DMS 273 treated with DMSO at 0.1 percent for 48 hours (cell line): Measurements from ENCODE around the gene SEC11A.
"Not testable (repeated sequence)": the region's sequence is repeated elsewhere in the genome, so short reads cannot be mapped to it uniquely, and the experiment has no call there.

Source experiments
- DNase-seq: peaks from one replicate; lab custom pipeline; 2025; lab: John Stamatoyannopoulos, UW

The SEC11A gene

GRCh38 chr15:84641871-84642270, 74.1 kb downstream of the SEC11A start:
- not testable (repeated sequence) for DNase-seq

GRCh38 chr15:84638103-84638502, 77.8 kb downstream of the SEC11A start:
- DNase-seq: no peak

- no peak for DNase-seq
Measured at GRCh38 chr15:84634228-84634837, 81.6 kb downstream of the SEC11A start.

- DNase-seq: no peak
Measured at GRCh38 chr15:84633311-84634227, 82.4 kb downstream of the SEC11A start.

GRCh38 chr15:84631706-84632272, 84.2 kb downstream of the SEC11A start:
- no peak for DNase-seq

DNA sequence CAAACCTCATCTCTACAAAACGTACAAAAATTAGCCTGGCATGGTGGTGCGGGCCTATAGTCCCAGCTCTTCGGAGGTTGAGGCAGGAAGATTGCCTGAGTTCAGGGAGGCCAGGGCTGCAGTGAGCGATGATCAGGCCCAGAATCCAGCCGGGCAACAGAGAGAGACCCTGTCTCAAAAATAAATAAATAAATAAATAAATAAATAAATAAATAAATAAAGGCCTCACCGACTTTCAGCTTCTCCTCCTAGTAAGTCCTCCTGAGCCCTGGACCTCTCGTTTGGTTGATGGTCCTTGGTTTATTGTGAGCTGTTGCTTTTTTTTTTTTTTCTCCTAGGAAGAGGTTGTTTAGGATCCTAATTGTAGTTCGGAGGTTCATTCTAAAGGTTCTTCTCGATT, 86.9 kb downstream of the SEC11A start:
- DNase-seq: no peak

DNA sequence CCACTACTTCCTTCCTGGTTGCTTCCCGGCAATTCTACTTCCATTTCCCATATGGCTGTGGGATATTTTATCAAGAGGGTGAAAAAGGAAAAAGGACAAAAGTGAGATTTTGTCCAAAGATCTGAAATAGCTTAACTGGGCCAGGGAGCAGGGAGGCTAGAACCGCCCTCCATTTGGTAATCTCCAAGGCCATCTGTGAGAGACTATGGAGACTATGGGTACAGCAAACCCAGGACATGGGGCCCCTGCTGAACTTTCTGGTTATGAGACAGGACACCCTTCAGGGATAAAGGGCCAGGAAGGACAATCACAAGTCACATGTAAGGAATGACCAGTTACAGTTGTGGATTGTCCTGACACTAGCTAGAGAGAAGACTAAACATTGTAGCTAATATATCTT, 90.8 kb downstream of the SEC11A start:
- no peak for DNase-seq

DNA sequence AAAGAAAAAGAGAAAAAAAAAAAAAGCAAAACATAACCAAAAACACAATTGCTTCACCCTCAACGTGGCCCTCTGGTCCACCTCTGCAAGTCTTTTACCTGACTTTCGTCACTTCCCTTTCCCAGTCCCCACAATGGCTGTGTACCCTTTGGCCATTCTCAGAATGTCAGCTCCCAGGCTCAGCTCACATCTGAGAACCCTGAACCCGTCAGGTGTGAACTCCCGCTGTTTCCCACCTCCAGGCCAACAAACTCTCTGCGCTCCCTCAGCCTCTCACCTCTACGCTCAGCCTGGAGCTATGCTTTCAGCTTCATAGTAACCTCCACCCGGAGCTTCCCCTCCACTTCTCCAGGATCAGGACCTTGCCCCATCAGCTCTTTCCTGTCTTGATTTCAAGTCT, 91.6 kb downstream of the SEC11A start:
- no peak for DNase-seq

- no peak for DNase-seq
Measured at GRCh38 chr15:84621358-84621979, 94.5 kb downstream of the SEC11A start.

DNA sequence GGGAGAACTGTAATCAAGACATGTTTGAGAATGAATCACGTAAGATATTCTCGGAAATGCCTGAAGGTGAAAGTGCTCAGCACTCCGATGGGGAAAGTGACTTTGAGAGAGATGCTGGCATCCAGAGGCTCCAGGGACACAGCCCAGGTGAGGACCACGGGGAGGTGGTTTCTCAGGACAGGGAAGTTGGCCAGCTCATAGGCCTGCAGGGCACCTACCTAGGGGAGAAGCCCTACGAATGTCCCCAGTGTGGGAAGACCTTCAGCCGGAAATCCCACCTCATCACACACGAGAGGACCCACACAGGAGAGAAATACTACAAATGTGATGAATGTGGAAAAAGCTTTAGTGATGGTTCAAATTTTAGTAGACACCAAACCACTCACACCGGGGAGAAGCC, 95.3 kb downstream of the SEC11A start:
- no peak for DNase-seq
